H1 (cell line): ENCODE measurements around the gene HTR3E. TPM values are rescaled to one million over a fixed set of nuclear protein-coding genes. Genes with fewer than 3 reads are reported as not detected.

Experiments used
- CTCF ChIA-PET: fragments of 300-600 bp; sonication (Branson Sonifier 250); formaldehyde crosslinking; loops from one replicate; lab custom pipeline; 2021; ENCODE audit not compliant: partially characterized antibody; lab: Charles Lee
- POLR2A ChIA-PET: fragments of 300-600 bp; sonication (Branson Sonifier 250); formaldehyde crosslinking; loops from one replicate; lab custom pipeline; 2021; ENCODE audit warnings: inconsistent platforms; ENCODE audit not compliant: partially characterized antibody; lab: Charles Lee
- DNase-seq, 2 experiments: peaks; one replicate each; pipeline versions ENCODE4 v3.0.0 to v3.0.0-alpha.2; 2010 to 2022; ENCODE audit warnings: low spot score in 2 of 2, low read depth in 1 of 2, mixed read lengths in 1 of 2
- FAIRE-seq: peaks from 2 replicates; lab custom pipeline; 2011; peaks lifted over from hg19 to GRCh38; lab: Jason Lieb, UNC
- H2AFZ ChIP-seq: 2 replicates; pipeline ENCODE4 v1.8.1; 2012; ENCODE audit warnings: low read length, inconsistent platforms
- H2AK5ac ChIP-seq: 2 replicates; pipeline ENCODE4 v1.6.1; 2013; ENCODE audit warnings: low read depth, low read length
- H2BK120ac ChIP-seq: replicated peaks from 2 replicates; pipeline ENCODE3; 2013; ENCODE audit warnings: low read depth, low read length, inconsistent platforms
- H2BK12ac ChIP-seq: 2 replicates; pipeline ENCODE4 v1.6.1; 2013; ENCODE audit warnings: low read depth, low read length
- H2BK15ac ChIP-seq: 2 replicates; pipeline ENCODE4 v1.6.1; 2013; ENCODE audit warnings: low read length
- H2BK20ac ChIP-seq: 2 replicates; pipeline ENCODE4 v1.6.1; 2013; ENCODE audit warnings: low read length
- H2BK5ac ChIP-seq: 2 replicates; pipeline ENCODE4 v1.6.1; 2013; ENCODE audit warnings: low read depth, low read length
- H3K14ac ChIP-seq: 2 replicates; pipeline ENCODE4 v1.6.1; 2013; ENCODE audit warnings: inconsistent platforms; ENCODE audit not compliant: insufficient read length
- H3K18ac ChIP-seq: 2 replicates; pipeline ENCODE4 v1.6.1; 2013; ENCODE audit warnings: low read length; ENCODE audit errors: extremely low read depth
- H3K23ac ChIP-seq: 2 replicates; pipeline ENCODE4 v1.6.1; 2013; ENCODE audit warnings: inconsistent platforms; ENCODE audit not compliant: insufficient read length
- H3K23me2 ChIP-seq: 2 replicates; pipeline ENCODE4 v1.6.1; 2013; ENCODE audit warnings: low read depth, low read length
- H3K27ac ChIP-seq: 2 replicates; pipeline ENCODE4 v1.6.1; 2011; ENCODE audit warnings: low read depth, low read length, inconsistent platforms
- H3K27me3 ChIP-seq, 4 experiments: replicated peaks in 1 of 4; 1 replicate in 1 of 4; 2 replicates in 3 of 4; pipeline versions ENCODE4 v1.6.1 to v1.8.1; 2011 to 2013; ENCODE audit warnings: low read length in 3 of 4, mild to moderate bottlenecking in 3 of 4, inconsistent platforms in 2 of 4, mixed read lengths in 2 of 4, moderate library complexity in 1 of 4; ENCODE audit not compliant: control insufficient read depth in 3 of 4, insufficient read depth in 3 of 4; ENCODE audit errors: extremely low read depth in 1 of 4
- H3K36me3 ChIP-seq, 4 experiments: 2 replicates each; pipeline versions ENCODE4 v1.6.1 to v1.8.1; 2011 to 2013; ENCODE audit warnings: mild to moderate bottlenecking in 4 of 4, low read length in 3 of 4, moderate library complexity in 2 of 4, control low read depth in 1 of 4, inconsistent platforms in 1 of 4; ENCODE audit not compliant: insufficient read depth in 4 of 4, control insufficient read depth in 2 of 4
- H3K4ac ChIP-seq: replicated peaks from 2 replicates; pipeline ENCODE3; 2013; ENCODE audit warnings: low read length, low read depth, mixed read lengths, inconsistent platforms; ENCODE audit not compliant: insufficient read length
- H3K4me1 ChIP-seq, 4 experiments: replicated peaks in 1 of 4; 1 replicate in 1 of 4; 2 replicates in 3 of 4; pipeline versions ENCODE4 v1.6.1 to v1.8.1; 2011 to 2013; ENCODE audit warnings: low read length in 3 of 4, inconsistent platforms in 2 of 4, mixed read lengths in 1 of 4; ENCODE audit not compliant: insufficient read depth in 4 of 4, control insufficient read depth in 3 of 4
- H3K4me2 ChIP-seq, 2 experiments: 2 replicates each; pipeline versions ENCODE4 v1.6.1 to v1.8.1; 2011 to 2013; ENCODE audit warnings: low read depth in 2 of 2, low read length in 2 of 2, control low read depth in 1 of 2, inconsistent platforms in 1 of 2, mild to moderate bottlenecking in 1 of 2; ENCODE audit not compliant: insufficient read depth in 1 of 2
- H3K4me3 ChIP-seq, 4 experiments: fragments of 200-600, 300-600 bp in 1 of 4; sonication (generic), shearing (Covaris generic), sonication (Bioruptor Twin) in 1 of 4; 2 replicates each; pipeline versions ENCODE4 v1.5.1 to v1.8.1; 2011 to 2016; ENCODE audit warnings: low read length in 4 of 4, low read depth in 3 of 4, control low read depth in 2 of 4, inconsistent platforms in 2 of 4, mild to moderate bottlenecking in 2 of 4, mixed read lengths in 1 of 4, moderate library complexity in 1 of 4; ENCODE audit not compliant: insufficient read depth in 2 of 4; ENCODE audit errors: extremely low read depth in 1 of 4
- H3K56ac ChIP-seq: replicated peaks from 2 replicates; pipeline ENCODE3; 2013; ENCODE audit warnings: low read depth, mild to moderate bottlenecking, mixed read lengths, low read length, inconsistent platforms; ENCODE audit not compliant: insufficient read length
- H3K79me1 ChIP-seq: 2 replicates; pipeline ENCODE4 v1.6.1; 2013; ENCODE audit warnings: low read depth, low read length, control low read depth
- H3K79me2 ChIP-seq, 2 experiments: 2 replicates each; pipeline versions ENCODE4 v1.6.1 to v1.8.1; 2012 to 2013; ENCODE audit warnings: low read length in 2 of 2, mild to moderate bottlenecking in 2 of 2, inconsistent platforms in 1 of 2; ENCODE audit not compliant: insufficient read depth in 2 of 2, control insufficient read depth in 1 of 2
- H3K9ac ChIP-seq, 4 experiments: replicated peaks in 1 of 4; 1 replicate in 1 of 4; 2 replicates in 3 of 4; pipeline versions ENCODE4 v1.6.1 to v1.8.1; 2011 to 2013; ENCODE audit warnings: low read depth in 3 of 4, low read length in 3 of 4, control low read depth in 2 of 4, mild to moderate bottlenecking in 2 of 4, moderate library complexity in 2 of 4, inconsistent platforms in 1 of 4; ENCODE audit errors: extremely low read depth in 1 of 4
- H3K9me3 ChIP-seq, 2 experiments: 2 replicates each; pipeline versions ENCODE4 v1.6.1 to v1.8.1; 2012 to 2013; ENCODE audit warnings: mild to moderate bottlenecking in 2 of 2, moderate library complexity in 2 of 2, control low read depth in 1 of 2, inconsistent platforms in 1 of 2, low read depth in 1 of 2, low read length in 1 of 2, mixed read lengths in 1 of 2; ENCODE audit not compliant: insufficient read depth in 2 of 2
- H4K20me1 ChIP-seq, 2 experiments: replicated peaks in 1 of 2; 2 replicates each; pipeline versions ENCODE3 to v1.8.1; 2011 to 2013; ENCODE audit warnings: inconsistent platforms in 2 of 2, low read length in 2 of 2, mild to moderate bottlenecking in 1 of 2; ENCODE audit not compliant: insufficient read depth in 2 of 2, control insufficient read depth in 1 of 2
- H4K5ac ChIP-seq: 2 replicates; pipeline ENCODE4 v1.6.1; 2013; ENCODE audit warnings: low read length, low read depth, mixed read lengths, inconsistent platforms; ENCODE audit not compliant: insufficient read length
- H4K8ac ChIP-seq: 2 replicates; pipeline ENCODE4 v1.8.0; 2013; ENCODE audit warnings: mild to moderate bottlenecking, moderate library complexity, low read length, inconsistent platforms; ENCODE audit not compliant: insufficient read depth; ENCODE audit errors: extremely low read depth
- H4K91ac ChIP-seq: replicated peaks from 2 replicates; pipeline ENCODE3; 2013; ENCODE audit warnings: low read length, mixed read lengths, inconsistent platforms; ENCODE audit not compliant: insufficient read length
- ASH2L ChIP-seq: fragments of 200-600, 300-600 bp; sonication (generic); IDR thresholded peaks from one replicate; pipeline ENCODE4 v1.7.1; 2017; ENCODE audit warnings: low read length
- BCL11A ChIP-seq, 2 experiments: IDR thresholded peaks; one replicate each; pipeline ENCODE4 v1.6.1; 2011; ENCODE audit warnings: low read depth in 2 of 2, low read length in 2 of 2, mild to moderate bottlenecking in 2 of 2
- CTBP2 ChIP-seq: IDR thresholded peaks from 2 replicates; pipeline ENCODE4 v1.7.0; 2011; ENCODE audit warnings: borderline replicate concordance, mild to moderate bottlenecking, moderate library complexity, mixed read lengths, low read length; ENCODE audit not compliant: insufficient read depth, insufficient read length
- EP300 ChIP-seq, 2 experiments: IDR thresholded peaks; 1 replicate in 1 of 2; 2 replicates in 1 of 2; pipeline ENCODE4 v1.6.1; 2011 to 2012; ENCODE audit warnings: low read depth in 2 of 2, low read length in 2 of 2, mild to moderate bottlenecking in 2 of 2, borderline replicate concordance in 1 of 2, inconsistent platforms in 1 of 2, moderate library complexity in 1 of 2
- FOSL1 ChIP-seq: IDR thresholded peaks from 2 replicates; pipeline ENCODE4 v1.6.1; 2011; ENCODE audit warnings: mild to moderate bottlenecking, low read depth, low read length, moderate library complexity; ENCODE audit not compliant: insufficient read depth
- NANOG ChIP-seq: IDR thresholded peaks from 2 replicates; pipeline ENCODE4 v1.6.1; 2011; ENCODE audit warnings: low read length, low read depth, mild to moderate bottlenecking, inconsistent platforms; ENCODE audit not compliant: insufficient read depth, poor library complexity, severe bottlenecking
- POLR2AphosphoS5 ChIP-seq: IDR thresholded peaks from 2 replicates; pipeline ENCODE4 v1.6.1; 2011; ENCODE audit warnings: low read depth, low read length
- POU5F1 ChIP-seq: IDR thresholded peaks from 2 replicates; pipeline ENCODE4 v1.6.1; 2011; ENCODE audit warnings: low read depth, mild to moderate bottlenecking, low read length, moderate library complexity
- SP1 ChIP-seq: IDR thresholded peaks from 2 replicates; pipeline ENCODE4 v1.6.1; 2011; ENCODE audit warnings: low read depth, low read length
- SP2 ChIP-seq: IDR thresholded peaks from 2 replicates; pipeline ENCODE4 v1.6.1; 2012; ENCODE audit warnings: mild to moderate bottlenecking, low read length, inconsistent platforms
- TAF7 ChIP-seq: optimal IDR thresholded peaks from 2 replicates; pipeline ENCODE3; 2011; ENCODE audit warnings: low read depth, mild to moderate bottlenecking, inconsistent platforms, low read length, moderate library complexity, borderline replicate concordance
- TEAD4 ChIP-seq: IDR thresholded peaks from 2 replicates; pipeline ENCODE4 v1.6.1; 2012; ENCODE audit warnings: low read depth, low read length, inconsistent platforms, mixed read lengths
- ZNF274 ChIP-seq: IDR thresholded peaks from 2 replicates; pipeline ENCODE4 v1.7.0; 2012; ENCODE audit warnings: low read length, borderline replicate concordance; ENCODE audit errors: extremely low read depth
- WGBS, 2 experiments: shearing (Covaris generic) in 1 of 2; methylation state at CpG; one replicate each; pipeline versions ENCODE4 v1.1.6 to v1.1.7; 2013 to 2015; ENCODE audit warnings: low lambda C conversion rate in 2 of 2, mixed read lengths in 2 of 2, inconsistent platforms in 1 of 2, low coverage in 1 of 2, missing lambda C conversion rate in 1 of 2; ENCODE audit not compliant: insufficient replicate concordance in 2 of 2, insufficient coverage in 1 of 2, insufficient read length in 1 of 2; ENCODE audit errors: extremely low coverage in 1 of 2, missing lambda C conversion rate in 1 of 2; 5-methylcytosine and 5-hydroxymethylcytosine counted together
- polyA plus RNA-seq, 7 experiments: library from polyadenylated mRNA; depleted of rRNA in 3 of 7; stranded (reverse) in 5 of 7; unstranded in 2 of 7; fragments of >200 nt in 5 of 7; fragments of 200-250 nt in 2 of 7; gene quantifications; 1 replicate in 5 of 7; 2 replicates in 1 of 7; 4 replicates in 1 of 7; pipeline versions ENCODE4 v1.2.1 to v1.2.3, GENCODE V29; 2011 to 2013; ENCODE audit warnings: missing spikeins in 2 of 7, mixed read lengths in 2 of 7
- total RNA-seq: library from RNA; stranded (reverse); fragmentation: NEBNext Ultra II Directional; extraction: Animal tissue kit (Norgen Biotek cat#: 25700); gene quantifications from 2 replicates; pipeline ENCODE4 v1.2.1, GENCODE V29; 2021
- TF ChIP-seq, protein P1 (sequence below): IDR thresholded peaks from 2 replicates; pipeline ENCODE4 v1.6.1; 2012; ENCODE audit warnings: inconsistent platforms

HTR3E gene
- total and polyA plus RNA-seq, 2 of the 8 experiments (the other 6 are each of a cell fraction or from before 2014, with no cell fraction given): not detected

DNA sequence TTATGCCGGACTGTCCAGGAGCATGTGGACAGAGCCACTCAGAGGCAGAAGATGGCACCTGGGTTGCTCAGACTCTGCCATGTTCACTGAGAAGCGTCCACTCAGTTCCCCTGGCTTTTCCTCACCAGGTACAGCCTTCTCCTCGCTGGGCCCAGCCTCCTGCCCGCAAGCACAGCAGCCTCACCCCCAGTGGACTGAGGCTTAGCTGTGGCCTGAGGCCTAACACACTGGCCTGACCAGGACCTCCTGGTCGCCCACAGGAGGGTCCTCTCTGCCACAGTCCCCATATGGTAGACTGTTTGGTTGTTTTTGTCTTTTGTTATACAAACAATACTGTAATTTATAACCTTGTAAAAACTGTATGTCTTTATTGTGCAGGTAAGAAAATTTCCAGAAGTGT is 28.5 kb upstream of the HTR3E start:
- no peak overlapping the region for H3K9ac ChIP-seq
- H3K4me3 ChIP-seq: no peak overlapping the region
- WGBS, 2 experiments: 88% methylated on average over 5 of the region's 5 CpGs; no CpG with 5 or more reads in 1 of the 2 experiments
- no peak overlapping the region for H3K4ac ChIP-seq
- H2BK5ac ChIP-seq: no peak overlapping the region
- H3K23me2 ChIP-seq: no peaks in the 10 kb centered on the region
- ChIA-PET POLR2A (no interaction called here), CTCF (interaction anchor here (0.7 to 1.5 kb wide), 2 partner anchors 28 to 33 kb away, joined by 3 to 8 read pairs; no protein-coding TSS in a partner anchor)
- no peak overlapping the region for H3K23ac ChIP-seq
- H3K36me3 ChIP-seq: no peaks in the 10 kb centered on the region
- H3K27me3 ChIP-seq: no peaks in the 10 kb centered on the region
- H3K4me2 ChIP-seq: no peak overlapping the region
- no peak overlapping the region for H2AK5ac ChIP-seq
- H3K9me3 ChIP-seq: peaks cover 5 to 7% of the 10 kb centered on the region in 2 experiments; a peak in 2 of 4 replicates
- H4K20me1 ChIP-seq: no peaks in the 10 kb centered on the region
- H3K56ac ChIP-seq: no peak overlapping the region
- no peak overlapping the region for H3K27ac ChIP-seq
- no peaks in the 10 kb centered on the region for H3K79me1 ChIP-seq
- FAIRE-seq: no peak
- no peak overlapping the region for H2BK20ac ChIP-seq
- H2BK15ac ChIP-seq: no peak overlapping the region
- no peak overlapping the region for H4K91ac ChIP-seq
- no peak overlapping the region for H2BK120ac ChIP-seq
- H4K8ac ChIP-seq: no peak overlapping the region
- no peak overlapping the region for H3K18ac ChIP-seq
- H2AFZ ChIP-seq: no peak overlapping the region
- no peak overlapping the region for H4K5ac ChIP-seq
- H3K79me2 ChIP-seq: no peaks in the 10 kb centered on the region
- no peak overlapping the region for H3K14ac ChIP-seq
- H3K4me1 ChIP-seq: no peaks in the 10 kb centered on the region
- no peak for DNase-seq
- no peak overlapping the region for H2BK12ac ChIP-seq
- no peak for TF ChIP-seq TEAD4
- TF ChIP-seq, protein P1, sequence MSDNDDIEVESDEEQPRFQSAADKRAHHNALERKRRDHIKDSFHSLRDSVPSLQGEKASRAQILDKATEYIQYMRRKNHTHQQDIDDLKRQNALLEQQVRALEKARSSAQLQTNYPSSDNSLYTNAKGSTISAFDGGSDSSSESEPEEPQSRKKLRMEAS: no peak
- no peak for TF ChIP-seq BCL11A (IDR thresholded peaks at IDR 0.05; ENCODE audit: low read depth in 2 of 2, low read length in 2 of 2)
- no peak for TF ChIP-seq SP2
- no peak for TF ChIP-seq POLR2AphosphoS5
- no peak for TF ChIP-seq SP1
- no peak for TF ChIP-seq CTBP2
- no peak for TF ChIP-seq ASH2L
- no peak for TF ChIP-seq NANOG
- TF ChIP-seq FOSL1: no peak
- TF ChIP-seq EP300 (IDR thresholded peaks at IDR 0.05; ENCODE audit: borderline replicate concordance in 1 of 2, low read depth in 2 of 2, low read length in 2 of 2): no peak
- no peak for TF ChIP-seq POU5F1
- no peak for TF ChIP-seq ZNF274
- no peak for TF ChIP-seq TAF7
